Measurements from ENCODE around the gene TTC28. TPM values are rescaled to one million over a fixed set of nuclear protein-coding genes. Genes with fewer than 3 reads are reported as not detected.

The TTC28 gene
- total RNA-seq, 1 experiment from 2014 or later = 11.2 TPM

GRCh38 chr22:27990451-27990840, 689.2 kb downstream of the TTC28 start:
- H3K4me1 ChIP-seq (ENCODE audit: low read length) = no peaks in the 10 kb centered on the region; the same call in none of the 2 replicates
- no peaks in the 10 kb centered on the region for H4K20me1 ChIP-seq (ENCODE audit: insufficient read depth, low read depth, low read length)
- H3K36me3 ChIP-seq (ENCODE audit: insufficient read depth, low read length) = no peaks in the 10 kb centered on the region
- H3K9ac ChIP-seq (ENCODE audit: low read length) = no peak overlapping the region
- H2AFZ ChIP-seq (ENCODE audit: low read length) = no peak overlapping the region
- H3K27me3 ChIP-seq (ENCODE audit: low read length) = no peaks in the 10 kb centered on the region
- no peaks in the 10 kb centered on the region for H3K79me2 ChIP-seq (ENCODE audit: low read length)
- H3K9me2 ChIP-seq (replicated peaks; ENCODE audit: insufficient read depth, low read length) = no peaks in the 10 kb centered on the region
- H3K4me2 ChIP-seq (ENCODE audit: low read depth, low read length, poor library complexity, severe bottlenecking) = no peak overlapping the region
- no peak overlapping the region for H3K27ac ChIP-seq (ENCODE audit: low read length)
- no peaks in the 10 kb centered on the region for H3K9me3 ChIP-seq (ENCODE audit: low read length)
- H3K4me3 ChIP-seq (ENCODE audit: low read length) = no peak overlapping the region
- DNase-seq = no peak

GRCh38 chr22:27989758-27990450, 689.7 kb downstream of the TTC28 start:
- Histone ChIP-seq H3K9me2 (replicated peaks; ENCODE audit: insufficient read depth, low read length) (no peaks in the 10 kb centered on the region), H2AFZ (ENCODE audit: low read length) (no peak overlapping the region), H3K4me3 (ENCODE audit: low read length) (no peak overlapping the region), H3K4me1 (ENCODE audit: low read length) (no peaks in the 10 kb centered on the region; the same call in none of the 2 replicates), H3K9me3 (ENCODE audit: low read length) (no peaks in the 10 kb centered on the region), H4K20me1 (ENCODE audit: insufficient read depth, low read depth, low read length) (no peaks in the 10 kb centered on the region), H3K27me3 (ENCODE audit: low read length) (no peaks in the 10 kb centered on the region), H3K4me2 (ENCODE audit: low read depth, low read length, poor library complexity, severe bottlenecking) (no peak overlapping the region), H3K79me2 (ENCODE audit: low read length) (no peaks in the 10 kb centered on the region), H3K9ac (ENCODE audit: low read length) (no peak overlapping the region), H3K36me3 (ENCODE audit: insufficient read depth, low read length) (no peaks in the 10 kb centered on the region), H3K27ac (ENCODE audit: low read length) (no peak overlapping the region)
- DNase-seq = no peak

GRCh38 chr22:27988704-27989103, 690.9 kb downstream of the TTC28 start:
- H2AFZ ChIP-seq (ENCODE audit: low read length) = no peak overlapping the region
- no peak overlapping the region for H3K4me2 ChIP-seq (ENCODE audit: low read depth, low read length, poor library complexity, severe bottlenecking)
- no peaks in the 10 kb centered on the region for H3K79me2 ChIP-seq (ENCODE audit: low read length)
- H3K36me3 ChIP-seq (ENCODE audit: insufficient read depth, low read length) = no peaks in the 10 kb centered on the region
- no peaks in the 10 kb centered on the region for H3K9me2 ChIP-seq (replicated peaks; ENCODE audit: insufficient read depth, low read length)
- no peaks in the 10 kb centered on the region for H3K27me3 ChIP-seq (ENCODE audit: low read length)
- H3K27ac ChIP-seq (ENCODE audit: low read length) = no peak overlapping the region
- H3K4me1 ChIP-seq (ENCODE audit: low read length) = no peaks in the 10 kb centered on the region; the same call in none of the 2 replicates
- H4K20me1 ChIP-seq (ENCODE audit: insufficient read depth, low read depth, low read length) = no peaks in the 10 kb centered on the region
- H3K9me3 ChIP-seq (ENCODE audit: low read length) = no peaks in the 10 kb centered on the region
- no peak overlapping the region for H3K9ac ChIP-seq (ENCODE audit: low read length)
- DNase-seq = no peak
- no peak overlapping the region for H3K4me3 ChIP-seq (ENCODE audit: low read length)

- H3K27ac ChIP-seq (ENCODE audit: low read length) = no peak overlapping the region
- no peak overlapping the region for H3K4me2 ChIP-seq (ENCODE audit: low read depth, low read length, poor library complexity, severe bottlenecking)
- H3K9me3 ChIP-seq (ENCODE audit: low read length) = no peaks in the 10 kb centered on the region
- no peaks in the 10 kb centered on the region for H4K20me1 ChIP-seq (ENCODE audit: insufficient read depth, low read depth, low read length)
- no peaks in the 10 kb centered on the region for H3K27me3 ChIP-seq (ENCODE audit: low read length)
- no peaks in the 10 kb centered on the region; the same call in none of the 2 replicates for H3K4me1 ChIP-seq (ENCODE audit: low read length)
- H3K9ac ChIP-seq (ENCODE audit: low read length) = no peak overlapping the region
- no peaks in the 10 kb centered on the region for H3K79me2 ChIP-seq (ENCODE audit: low read length)
- no peak for DNase-seq
- H2AFZ ChIP-seq (ENCODE audit: low read length) = no peak overlapping the region
- no peak overlapping the region for H3K4me3 ChIP-seq (ENCODE audit: low read length)
- no peaks in the 10 kb centered on the region for H3K36me3 ChIP-seq (ENCODE audit: insufficient read depth, low read length)
- no peaks in the 10 kb centered on the region for H3K9me2 ChIP-seq (replicated peaks; ENCODE audit: insufficient read depth, low read length)
Observed at GRCh38 chr22:27987557-27987956, 692.1 kb downstream of the TTC28 start.

DNA sequence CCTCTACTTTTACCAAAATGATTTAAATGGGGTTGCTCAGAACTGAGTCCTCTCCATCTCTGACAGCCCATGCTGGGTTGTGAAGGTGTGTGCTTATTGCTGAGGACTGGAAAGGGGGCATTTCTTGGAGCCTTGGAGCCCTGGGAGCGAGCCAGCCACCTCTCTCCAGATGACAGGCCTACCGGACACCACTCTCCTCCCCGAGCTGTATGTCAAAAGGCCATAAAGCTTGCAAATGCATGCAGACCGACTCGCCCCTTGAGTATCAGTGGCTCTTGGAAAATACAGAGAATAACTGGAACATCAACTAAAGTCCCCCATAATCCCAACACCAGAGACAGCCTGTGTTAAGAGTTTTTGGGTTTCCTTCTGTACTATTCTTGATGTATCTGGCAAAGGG, 692.7 kb downstream of the TTC28 start:
- Histone ChIP-seq H3K4me1 (ENCODE audit: low read length) (no peaks in the 10 kb centered on the region; the same call in 1 of the 2 replicates), H3K36me3 (ENCODE audit: insufficient read depth, low read length) (no peaks in the 10 kb centered on the region), H3K9ac (ENCODE audit: low read length) (no peak overlapping the region), H3K27ac (ENCODE audit: low read length) (no peak overlapping the region), H3K4me3 (ENCODE audit: low read length) (no peak overlapping the region), H3K27me3 (ENCODE audit: low read length) (no peaks in the 10 kb centered on the region), H3K9me2 (replicated peaks; ENCODE audit: insufficient read depth, low read length) (no peaks in the 10 kb centered on the region), H3K9me3 (ENCODE audit: low read length) (no peaks in the 10 kb centered on the region), H4K20me1 (ENCODE audit: insufficient read depth, low read depth, low read length) (no peaks in the 10 kb centered on the region), H2AFZ (ENCODE audit: low read length) (no peak overlapping the region), H3K4me2 (ENCODE audit: low read depth, low read length, poor library complexity, severe bottlenecking) (no peak overlapping the region), H3K79me2 (ENCODE audit: low read length) (no peaks in the 10 kb centered on the region)
- DNase-seq = no peak

- Histone ChIP-seq H3K4me2 (ENCODE audit: low read depth, low read length, poor library complexity, severe bottlenecking) (no peak overlapping the region), H3K27ac (ENCODE audit: low read length) (no peak overlapping the region)
- DNase-seq = no peak
Observed at GRCh38 chr22:27986459-27986858, 693.2 kb downstream of the TTC28 start.

DNA sequence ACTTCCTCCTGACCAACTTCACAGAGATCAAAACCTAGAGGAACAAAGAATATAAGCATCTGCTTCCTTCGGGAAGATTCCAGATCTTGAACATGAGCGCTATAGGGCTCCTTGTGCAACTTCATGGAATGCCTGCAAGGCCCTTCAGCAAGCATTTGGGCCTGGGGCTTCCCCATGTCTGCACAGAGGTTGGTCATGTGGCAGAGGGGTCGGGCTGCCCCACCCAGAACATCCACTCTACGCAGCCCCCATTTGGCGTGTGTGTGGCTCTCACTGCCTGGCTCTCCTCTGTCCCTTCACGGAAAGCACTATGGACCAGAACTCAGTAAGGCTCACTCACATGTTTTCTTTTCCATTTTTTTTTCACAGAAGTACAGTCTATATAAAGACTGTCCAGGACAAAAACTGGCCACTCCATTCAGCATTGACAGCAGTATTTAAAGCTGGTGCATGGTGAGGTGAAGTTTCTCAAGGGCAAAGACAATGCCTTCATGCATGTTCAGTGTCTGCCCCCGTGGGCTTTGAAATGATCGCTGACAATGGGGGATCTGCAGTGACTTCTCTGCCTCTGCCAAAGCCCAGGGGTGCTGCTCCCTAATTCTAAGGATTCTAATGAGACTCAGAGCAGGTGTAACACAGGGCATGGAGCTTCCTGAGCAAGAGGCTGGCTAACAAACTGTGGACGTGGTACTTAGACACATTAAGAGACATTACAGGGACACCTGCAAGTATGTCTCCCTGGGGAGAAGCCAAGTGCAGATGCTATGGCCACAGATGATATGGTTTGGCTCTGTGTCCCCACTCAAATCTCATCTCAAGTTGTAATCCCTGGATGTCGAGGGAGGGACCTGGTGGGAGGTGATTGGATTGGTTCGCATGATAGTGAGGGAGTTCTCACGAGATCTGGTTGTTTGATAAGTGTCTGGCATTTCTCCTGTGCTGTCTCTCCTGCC, 694.0 kb downstream of the TTC28 start:
- no peaks in the 10 kb centered on the region for H4K20me1 ChIP-seq (ENCODE audit: insufficient read depth, low read depth, low read length)
- no peaks in the 10 kb centered on the region for H3K4me1 ChIP-seq (ENCODE audit: low read length)
- H2AFZ ChIP-seq (ENCODE audit: low read length) = no peak overlapping the region
- H3K27ac ChIP-seq (ENCODE audit: low read length) = no peak overlapping the region
- no peak for DNase-seq
- H3K9me3 ChIP-seq (ENCODE audit: low read length) = no peaks in the 10 kb centered on the region
- no peaks in the 10 kb centered on the region for H3K79me2 ChIP-seq (ENCODE audit: low read length)
- no peaks in the 10 kb centered on the region for H3K27me3 ChIP-seq (ENCODE audit: low read length)
- H3K4me3 ChIP-seq (ENCODE audit: low read length) = no peak overlapping the region
- no peaks in the 10 kb centered on the region for H3K36me3 ChIP-seq (ENCODE audit: insufficient read depth, low read length)
- no peak overlapping the region for H3K9ac ChIP-seq (ENCODE audit: low read length)
- H3K4me2 ChIP-seq (ENCODE audit: low read depth, low read length, poor library complexity, severe bottlenecking) = no peak overlapping the region
- no peaks in the 10 kb centered on the region for H3K9me2 ChIP-seq (replicated peaks; ENCODE audit: insufficient read depth, low read length)

More at GRCh38 chr22:27986459-27986858, 693.2 kb downstream of the TTC28 start:
- Histone ChIP-seq H3K4me1 (ENCODE audit: low read length) (no peaks in the 10 kb centered on the region; the same call in 1 of the 2 replicates), H3K36me3 (ENCODE audit: insufficient read depth, low read length) (no peaks in the 10 kb centered on the region), H3K79me2 (ENCODE audit: low read length) (no peaks in the 10 kb centered on the region), H4K20me1 (ENCODE audit: insufficient read depth, low read depth, low read length) (no peaks in the 10 kb centered on the region), H3K9me3 (ENCODE audit: low read length) (no peaks in the 10 kb centered on the region), H3K9me2 (replicated peaks; ENCODE audit: insufficient read depth, low read length) (no peaks in the 10 kb centered on the region), H2AFZ (ENCODE audit: low read length) (no peak overlapping the region), H3K9ac (ENCODE audit: low read length) (no peak overlapping the region), H3K4me3 (ENCODE audit: low read length) (no peak overlapping the region), H3K27me3 (ENCODE audit: low read length) (no peaks in the 10 kb centered on the region)

- no peaks in the 10 kb centered on the region for H3K27me3 ChIP-seq (ENCODE audit: low read length)
- H3K4me2 ChIP-seq (ENCODE audit: low read depth, low read length, poor library complexity, severe bottlenecking) = no peak overlapping the region
- H3K79me2 ChIP-seq (ENCODE audit: low read length) = no peaks in the 10 kb centered on the region
- no peak for DNase-seq
- no peak overlapping the region for H2AFZ ChIP-seq (ENCODE audit: low read length)
- H3K4me3 ChIP-seq (ENCODE audit: low read length) = no peak overlapping the region
- no peaks in the 10 kb centered on the region for H3K36me3 ChIP-seq (ENCODE audit: insufficient read depth, low read length)
- H3K9me2 ChIP-seq (replicated peaks; ENCODE audit: insufficient read depth, low read length) = no peaks in the 10 kb centered on the region
- H4K20me1 ChIP-seq (ENCODE audit: insufficient read depth, low read depth, low read length) = no peaks in the 10 kb centered on the region
- no peak overlapping the region for H3K9ac ChIP-seq (ENCODE audit: low read length)
- H3K4me1 ChIP-seq (ENCODE audit: low read length) = no peaks in the 10 kb centered on the region
- no peak overlapping the region for H3K27ac ChIP-seq (ENCODE audit: low read length)
- no peaks in the 10 kb centered on the region for H3K9me3 ChIP-seq (ENCODE audit: low read length)
Observed at GRCh38 chr22:27984723-27985122, 694.9 kb downstream of the TTC28 start.
